Umbilical cord (tissue), 2 donors: ENCODE data around the gene ADCY9. TPM values are rescaled to one million over a fixed set of nuclear protein-coding genes. Genes with fewer than 3 reads are reported as not detected.
"Not testable (repeated sequence)": the region's sequence is repeated elsewhere in the genome, so short reads cannot be mapped to it uniquely, and the experiment has no call there.

Source experiments
- DNase-seq: peaks from one replicate; pipeline ENCODE4 v3.0.0-alpha.2; 2015; ENCODE audit warnings: low spot score
- total RNA-seq: library from RNA; depleted of rRNA; stranded (reverse); fragments of >200 nt; gene quantifications from one replicate; pipeline ENCODE4 v1.2.3, GENCODE V29; 2014; ENCODE audit warnings: low replicate concordance; ENCODE audit not compliant: insufficient read depth

The ADCY9 gene
- total RNA-seq, 1 donor from 2014 or later: 19.0 TPM

DNA sequence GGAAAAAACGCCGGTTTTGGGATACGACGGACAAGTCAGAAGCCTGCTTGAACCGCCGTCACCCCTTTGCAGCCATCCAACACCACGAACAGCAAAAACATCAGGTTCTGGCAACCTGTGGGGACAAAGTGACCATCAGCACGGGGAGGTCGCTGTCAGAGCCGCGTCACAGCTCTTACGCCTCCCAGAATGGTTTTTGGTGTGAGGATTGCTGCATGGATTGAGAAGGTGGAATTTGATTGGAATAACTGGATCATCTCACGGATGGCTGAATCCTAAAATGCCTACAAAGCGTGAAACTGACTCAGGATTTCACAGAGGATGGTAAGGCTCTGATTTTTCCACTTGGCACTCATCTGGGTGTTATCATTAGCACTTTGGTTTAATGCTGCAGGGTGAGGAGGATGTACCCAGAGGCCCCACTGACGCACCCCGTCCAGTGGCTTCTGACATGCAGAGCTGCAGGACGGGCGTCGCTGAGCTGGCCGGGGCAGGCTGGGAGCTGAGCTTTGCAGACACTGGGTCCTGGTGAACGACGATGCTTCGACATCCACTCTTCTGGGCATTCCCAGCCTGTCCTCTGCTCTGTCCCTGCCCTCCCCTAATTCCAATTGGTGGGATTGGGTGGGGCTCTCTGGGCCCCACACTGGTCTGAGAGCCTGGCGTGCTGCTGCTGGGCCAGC is 162.4 kb downstream of the ADCY9 start:
- peak; percentile 50 for DNase-seq

DNA sequence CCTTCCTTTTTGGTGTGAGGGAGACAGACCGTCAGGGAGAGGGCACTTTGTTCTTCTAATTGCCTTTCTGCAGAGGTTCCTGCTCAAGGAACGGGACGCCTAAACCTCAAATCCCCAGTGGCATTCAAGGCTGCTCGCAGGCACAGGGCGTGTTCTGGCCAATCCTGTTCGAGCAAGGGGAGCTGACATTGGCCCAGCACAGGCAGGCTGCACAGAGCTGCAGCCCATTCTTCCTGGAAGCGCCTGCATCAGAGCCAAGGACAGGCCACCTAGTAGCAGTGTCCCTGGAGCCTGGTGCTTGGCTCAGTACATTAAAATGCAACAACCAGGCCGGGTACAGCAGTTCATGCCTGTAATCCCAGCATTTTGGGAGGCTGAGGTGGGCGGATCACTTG is 163.5 kb downstream of the ADCY9 start:
- peak; percentile 77 for DNase-seq

DNA sequence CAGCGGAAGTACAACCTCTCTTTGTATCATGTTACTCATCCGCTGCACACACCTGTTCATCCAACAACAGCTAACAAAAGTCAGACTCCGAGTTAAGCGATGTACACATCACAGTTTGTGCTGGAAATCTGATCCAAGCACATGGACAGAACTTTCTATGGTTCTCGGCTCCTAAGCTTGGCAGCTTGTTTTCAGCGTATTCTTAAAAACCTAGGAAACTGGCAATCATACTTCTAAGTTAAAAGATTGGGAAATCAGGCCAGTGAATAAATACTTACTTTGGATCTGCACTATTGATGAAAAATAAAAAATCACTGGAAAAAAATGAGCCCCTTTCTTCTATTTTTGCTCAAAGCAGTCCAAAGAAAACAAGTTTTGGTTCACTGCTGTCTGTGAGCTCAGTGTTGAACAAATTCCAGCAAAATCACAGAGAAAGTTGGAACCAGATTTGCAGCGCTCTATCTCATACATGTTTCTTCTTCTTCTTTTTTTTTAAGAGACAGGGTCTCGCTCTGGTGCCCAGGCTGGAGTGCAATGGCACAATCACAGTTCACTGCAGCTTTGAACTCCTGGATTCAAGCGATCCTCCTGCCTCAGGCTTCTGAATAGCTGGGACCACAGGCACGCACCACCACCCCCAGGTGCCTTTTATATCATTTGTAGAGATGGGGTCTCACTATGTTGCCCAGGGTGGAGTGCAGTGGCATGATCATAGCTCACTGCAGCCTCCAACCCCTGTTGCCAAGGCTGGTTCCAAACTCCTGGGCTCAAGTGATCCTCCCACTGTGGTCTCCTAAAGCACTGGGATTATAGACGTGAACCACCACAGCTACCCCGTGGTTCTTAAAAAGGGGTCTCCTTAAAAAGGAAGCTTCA is 164.1 kb downstream of the ADCY9 start:
- DNase-seq: peak; percentile 79

DNA sequence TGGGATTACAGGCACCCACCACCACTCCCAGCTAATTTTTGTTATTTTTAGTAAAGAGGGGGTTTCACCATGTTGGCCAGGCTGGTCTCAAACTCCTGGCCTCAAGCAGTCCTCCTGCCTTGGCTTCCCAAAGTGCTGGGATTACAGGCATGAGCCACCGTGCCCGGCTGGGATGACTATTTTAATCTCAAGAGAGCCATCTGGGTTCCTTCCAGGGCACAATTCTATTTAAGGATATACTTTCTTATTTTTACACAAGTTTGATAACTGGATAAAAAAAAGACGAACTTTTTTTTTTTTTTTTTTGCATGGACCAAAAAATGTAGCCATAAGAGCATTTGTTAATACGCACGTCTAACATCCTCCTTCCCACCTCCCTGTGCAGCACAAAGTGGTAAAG is 164.9 kb downstream of the ADCY9 start:
- DNase-seq: peak; percentile 51

DNA sequence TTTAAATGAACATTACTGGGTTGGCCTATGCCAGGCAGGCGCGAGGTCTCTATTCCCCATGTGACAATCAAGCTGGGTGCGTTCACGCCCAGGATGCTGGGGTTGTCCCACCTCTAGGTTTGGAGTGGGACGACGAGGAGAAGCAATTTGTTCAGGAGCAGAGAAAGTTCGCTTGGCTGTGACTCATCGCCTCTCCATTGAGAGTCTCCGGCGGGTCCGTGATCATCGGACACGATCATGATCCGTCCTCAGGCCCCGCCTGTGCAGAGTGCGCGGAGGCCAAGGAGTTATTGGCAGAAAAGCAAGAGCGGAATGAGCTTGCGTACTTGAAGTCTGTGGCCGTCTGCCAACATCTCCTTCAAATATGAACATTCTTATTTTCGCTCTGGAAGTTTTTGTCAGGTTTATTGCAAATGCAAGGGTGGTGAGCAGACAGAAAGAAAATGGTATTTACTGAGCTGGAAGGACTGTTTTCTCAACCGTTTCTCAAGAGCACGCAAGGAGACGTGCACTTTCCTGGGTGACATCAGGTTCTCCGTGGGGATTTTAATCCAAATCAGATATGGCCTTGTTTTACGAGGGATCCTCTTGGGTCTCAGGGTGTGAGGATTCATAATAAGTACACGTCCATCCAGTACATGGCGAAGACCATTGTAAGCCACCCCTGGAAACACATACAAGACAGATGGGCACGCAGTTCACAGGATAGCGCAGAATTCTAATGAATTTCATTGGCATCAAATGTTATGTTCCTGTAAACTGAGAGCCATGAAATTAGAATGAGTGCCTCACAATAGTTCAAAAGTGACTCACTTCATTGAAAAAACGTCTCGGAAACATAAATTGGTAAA is 165.7 kb downstream of the ADCY9 start:
- DNase-seq: peak; percentile 99

DNA sequence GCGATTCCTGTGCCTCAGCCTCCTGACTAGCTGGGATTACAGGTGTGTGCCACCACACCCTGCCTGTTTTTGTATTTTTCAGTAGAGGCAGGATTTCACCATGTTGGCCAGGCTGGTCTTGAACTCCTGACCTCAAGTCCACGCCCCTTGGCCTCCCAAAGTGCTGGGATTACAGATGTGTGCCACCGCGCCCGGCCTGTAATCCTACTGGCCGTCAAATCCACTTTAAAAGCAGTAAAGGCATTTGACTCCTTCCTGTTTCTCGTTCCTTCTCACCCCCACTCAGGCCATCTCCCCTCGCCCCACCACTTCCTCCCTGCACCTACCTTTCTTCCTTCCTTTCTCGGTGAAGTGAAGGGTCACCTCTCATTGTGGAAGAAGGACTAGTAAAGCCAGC is 166.3 kb downstream of the ADCY9 start:
- no peak for DNase-seq

DNA sequence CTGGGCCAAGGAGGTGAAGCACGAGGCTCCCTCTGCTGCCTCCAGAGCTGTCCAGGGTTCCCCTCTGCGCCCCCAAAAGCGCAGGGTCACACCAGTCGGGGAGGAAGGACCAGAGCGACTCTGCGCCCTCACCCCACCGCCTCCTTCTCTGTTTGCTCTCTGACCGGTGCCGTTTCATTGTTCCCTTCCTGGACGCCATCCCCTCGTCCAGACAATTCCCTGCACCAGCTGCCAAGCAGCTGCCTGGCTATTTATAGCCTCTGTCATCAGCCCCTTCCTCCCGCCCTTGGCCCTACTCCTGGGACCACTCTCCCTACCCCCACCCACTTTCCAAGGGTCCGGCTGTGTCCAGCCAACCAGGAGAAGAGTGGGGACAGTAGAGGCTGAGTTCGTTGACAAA is 167.0 kb downstream of the ADCY9 start:
- no peak for DNase-seq

DNA sequence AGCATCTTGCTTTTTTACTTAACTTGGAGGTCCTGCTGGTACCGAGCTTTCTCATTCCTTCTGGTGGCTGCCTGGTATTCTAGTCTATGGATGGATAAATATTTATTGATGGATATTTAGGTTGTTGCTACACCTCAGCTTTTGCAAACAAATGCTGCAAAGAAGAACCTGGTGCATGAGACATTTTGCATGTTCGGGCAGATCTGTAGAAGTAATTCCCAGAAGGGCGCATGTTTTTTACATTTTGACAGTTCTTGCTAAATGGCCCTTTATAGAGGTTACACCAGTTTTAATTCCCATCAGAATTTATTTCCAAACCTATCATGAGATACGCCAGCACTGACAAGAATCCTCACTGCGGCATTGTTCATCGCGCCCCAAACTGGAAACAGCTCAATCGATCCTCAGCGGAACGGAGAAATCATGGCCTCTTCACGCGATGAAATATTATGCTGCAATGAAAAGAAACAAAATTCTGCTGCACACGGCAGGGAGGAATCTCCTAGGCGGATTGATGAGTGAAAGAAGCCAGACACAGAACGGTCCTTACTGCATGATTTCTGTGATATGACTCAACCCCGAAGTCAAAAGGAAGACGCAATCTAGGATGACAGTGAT is 167.8 kb downstream of the ADCY9 start:
- no peak for DNase-seq

DNA sequence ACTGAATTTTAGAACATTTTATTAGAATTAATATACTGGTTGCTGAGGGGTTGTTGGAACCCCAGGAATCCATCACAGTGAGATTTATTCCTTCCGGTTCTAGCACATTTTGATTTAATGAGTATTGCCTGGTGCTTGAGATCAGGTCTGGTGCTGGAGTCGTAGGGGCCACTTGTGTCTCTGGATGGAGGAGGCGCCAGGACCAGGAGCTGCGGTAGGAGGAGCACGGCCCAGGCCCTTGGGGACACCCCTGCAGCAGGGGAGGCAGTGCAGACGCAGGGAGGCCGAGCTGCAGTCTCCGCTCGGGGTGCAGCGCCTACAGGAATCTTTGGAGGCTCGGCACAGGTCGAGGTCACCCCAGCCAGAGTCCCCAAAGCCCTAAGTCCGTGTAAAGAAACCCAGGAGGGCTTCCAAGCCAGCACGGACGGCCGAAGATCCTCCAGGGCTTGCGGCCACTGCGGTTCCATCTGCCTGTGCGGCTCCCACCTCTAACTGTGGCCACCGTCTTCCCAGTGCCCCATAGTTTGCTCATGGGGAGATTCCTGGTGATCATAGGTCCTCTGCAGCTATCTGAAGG is 169.6 kb downstream of the ADCY9 start:
- no peak for DNase-seq

DNA sequence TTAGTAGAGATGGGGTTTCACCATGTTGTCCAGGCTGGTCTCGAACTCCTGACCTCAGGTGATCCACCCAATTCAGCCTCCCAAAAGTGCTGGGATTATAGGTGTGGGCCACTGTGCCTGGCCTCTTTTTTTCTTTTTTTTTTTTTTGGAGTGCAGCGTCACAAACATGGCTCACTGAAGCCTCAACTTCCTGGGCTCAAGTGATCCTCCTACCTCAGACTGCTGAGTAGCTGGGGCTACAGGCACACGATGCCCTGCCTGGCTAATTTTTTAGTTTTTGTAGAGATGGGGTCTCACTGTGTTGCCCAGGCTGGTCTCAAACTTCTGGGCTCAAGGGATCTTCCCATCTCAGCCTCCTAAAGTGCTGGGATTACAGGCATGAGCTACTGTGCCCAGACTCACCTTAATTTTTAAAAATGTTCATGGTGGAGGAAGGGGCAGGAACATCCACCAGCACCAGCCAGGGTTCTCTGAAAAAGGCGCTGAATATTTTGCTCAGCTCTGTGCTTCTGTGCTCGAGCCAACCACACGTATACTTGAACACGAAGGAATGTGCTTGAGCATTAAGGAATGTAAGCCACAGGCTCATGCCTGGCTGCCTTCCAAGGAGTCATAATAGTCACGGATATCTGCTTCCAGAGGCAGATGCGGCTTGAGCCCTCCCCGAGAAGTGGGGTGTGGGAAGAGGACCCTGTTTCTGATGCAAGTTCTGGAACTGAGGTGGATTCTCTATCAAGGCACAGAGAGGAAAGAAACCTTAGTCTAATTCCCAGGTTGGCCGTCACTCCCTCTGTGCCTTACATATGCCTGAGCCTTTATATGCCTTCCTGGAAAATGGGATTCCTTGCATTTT is 170.3 kb downstream of the ADCY9 start:
- peak; percentile 96 for DNase-seq

DNA sequence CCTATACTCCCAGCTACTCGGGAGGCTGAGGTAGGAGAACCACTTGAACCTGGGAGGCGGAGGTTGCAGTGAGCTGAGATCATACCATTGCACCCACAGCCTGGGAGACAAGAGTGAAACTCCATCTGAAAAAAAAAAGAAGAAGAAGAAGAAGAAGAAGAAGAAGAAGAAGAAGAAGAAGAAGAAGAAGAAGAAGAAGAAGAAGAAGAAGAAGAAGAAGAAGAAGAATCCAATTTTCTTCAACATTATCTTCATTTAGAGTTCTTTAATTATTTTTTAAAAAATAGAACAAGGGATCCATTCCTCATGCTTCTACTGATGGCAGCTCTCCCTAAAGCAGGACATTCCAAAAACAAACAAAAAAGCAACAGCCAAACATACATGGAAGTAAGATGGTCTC is 171.8 kb downstream of the ADCY9 start:
- not testable (repeated sequence) for DNase-seq

DNA sequence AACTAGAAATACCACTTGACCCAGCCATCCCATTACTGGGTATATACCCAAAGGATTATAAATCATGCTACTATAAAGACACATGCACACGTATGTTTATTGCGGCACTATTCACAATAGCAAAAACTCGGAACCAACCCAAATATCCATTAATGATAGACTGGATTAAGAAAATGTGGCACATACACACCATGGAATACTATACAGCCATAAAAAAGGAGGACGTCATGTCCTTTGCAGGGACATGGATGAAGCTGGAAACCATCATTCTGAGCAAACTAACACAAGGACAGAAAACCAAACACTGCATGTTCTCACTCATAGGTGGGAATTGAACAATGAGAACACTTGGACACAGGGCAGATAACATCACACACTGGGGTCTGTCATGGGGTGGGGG is 174.1 kb downstream of the ADCY9 start:
- DNase-seq: not testable (repeated sequence)

DNA sequence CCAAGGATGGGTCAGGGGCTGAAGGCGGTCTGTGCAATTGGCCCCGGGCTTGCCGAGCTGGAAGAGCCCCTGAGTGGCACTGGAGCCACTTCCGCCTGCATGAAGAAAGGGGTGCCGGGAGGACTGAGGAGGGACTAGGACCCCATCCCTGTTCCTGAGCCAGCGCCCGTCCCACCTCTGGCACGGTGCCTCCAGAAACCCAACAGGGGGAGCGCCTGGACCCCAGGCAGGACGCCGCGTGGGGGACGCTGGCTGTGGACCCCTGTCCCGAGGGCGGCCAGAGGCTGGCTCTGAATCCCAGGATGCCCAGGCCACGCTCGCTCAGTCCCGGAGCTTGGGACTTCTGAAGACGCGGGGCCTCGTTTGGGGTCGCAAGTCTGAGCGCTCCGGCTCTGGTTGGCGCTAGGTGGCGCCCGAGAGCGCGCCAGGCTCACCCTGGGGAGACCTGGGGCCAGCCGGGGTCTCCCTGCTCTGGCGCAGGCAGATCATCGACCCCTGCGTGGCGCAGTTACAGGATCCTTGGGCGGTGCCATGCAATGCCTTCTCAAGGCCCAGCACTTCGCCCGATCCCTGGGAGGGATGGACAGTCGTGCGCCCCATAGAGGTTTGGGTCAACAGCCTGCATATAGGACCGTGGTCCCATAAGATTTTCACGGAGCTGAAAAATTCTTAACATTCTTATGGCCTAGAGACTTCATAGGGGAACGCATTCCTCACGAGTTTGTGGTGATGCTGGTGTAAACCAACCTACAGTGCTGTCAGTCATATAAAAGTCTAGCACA is 177.2 kb downstream of the ADCY9 start:
- DNase-seq: peak; percentile 81

DNA sequence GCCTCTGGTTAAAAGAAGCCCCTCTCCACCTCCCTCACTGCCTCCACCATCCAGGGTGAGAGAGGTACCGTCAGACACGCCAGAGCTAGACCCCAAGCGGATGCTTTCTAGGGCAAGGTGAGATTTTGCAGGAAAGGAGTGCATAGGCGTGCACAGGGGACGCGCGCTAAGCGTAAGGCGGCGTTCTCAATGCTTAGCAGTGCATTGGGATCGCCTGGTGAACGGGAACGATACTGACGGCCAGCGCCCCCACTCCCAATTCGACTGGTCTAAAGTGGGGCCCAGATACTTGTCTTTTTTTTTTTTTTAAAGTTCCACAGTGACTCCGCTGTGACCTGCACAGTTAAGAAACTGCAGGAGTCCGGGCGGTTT is 177.8 kb downstream of the ADCY9 start:
- DNase-seq: no peak

DNA sequence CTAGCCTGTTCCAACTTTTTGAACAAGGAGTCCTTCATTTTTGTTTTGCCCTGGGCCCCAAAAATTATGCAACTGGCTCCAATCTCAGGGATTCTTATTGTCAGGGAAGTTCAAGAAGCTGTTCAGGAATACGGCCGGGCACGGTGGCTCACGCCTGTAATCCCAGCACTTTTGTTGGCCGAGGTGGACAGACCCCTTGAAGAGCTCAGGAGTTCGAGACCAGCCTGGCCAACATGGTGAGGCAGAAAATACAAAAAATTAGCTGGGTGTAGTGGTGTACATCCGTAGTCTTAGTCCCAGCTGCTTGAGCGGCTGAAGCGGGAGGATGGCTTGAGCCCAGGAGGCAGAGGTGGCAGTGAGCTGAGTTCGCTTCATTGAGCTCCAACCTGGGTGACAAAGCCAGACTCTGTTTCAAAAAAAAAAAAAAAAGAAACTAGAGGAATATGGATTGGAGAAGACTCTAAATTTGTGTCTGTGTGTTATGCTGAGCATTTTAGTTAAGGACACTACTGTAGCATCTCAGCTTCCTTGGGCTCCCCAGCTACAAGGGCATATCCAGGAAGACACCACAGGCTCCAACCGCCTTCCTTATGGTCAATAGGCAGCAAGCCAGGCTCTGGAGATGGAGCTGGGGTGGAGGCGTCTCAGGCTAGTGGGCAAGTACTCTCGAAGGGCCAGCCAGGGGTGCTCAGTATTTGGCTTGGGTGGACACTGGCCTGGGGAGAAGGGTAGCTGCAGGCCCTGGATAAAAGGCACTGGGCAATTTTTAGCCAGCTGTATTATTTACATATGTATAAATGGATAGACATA is 179.0 kb downstream of the ADCY9 start:
- DNase-seq: no peak

DNA sequence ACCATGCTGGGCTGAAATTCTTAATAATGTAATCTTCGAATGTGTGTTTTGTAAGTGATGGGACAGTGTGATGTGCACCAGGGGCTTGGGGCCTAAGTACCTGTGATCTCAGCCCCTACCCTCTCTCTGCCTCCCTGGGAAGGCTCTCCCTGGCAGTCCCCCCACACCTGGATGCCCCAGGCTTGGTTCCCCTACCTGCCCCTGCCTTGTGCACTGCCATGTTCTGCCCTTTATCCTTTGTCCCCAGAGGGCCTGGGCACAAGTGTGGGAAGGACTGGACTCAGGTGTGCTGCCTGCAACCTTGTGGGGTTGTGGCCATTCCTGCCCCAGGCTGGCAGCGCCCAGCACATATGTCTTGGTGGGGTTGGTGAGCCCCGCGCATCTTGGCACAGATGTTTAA is 180.3 kb downstream of the ADCY9 start:
- DNase-seq: no peak

DNA sequence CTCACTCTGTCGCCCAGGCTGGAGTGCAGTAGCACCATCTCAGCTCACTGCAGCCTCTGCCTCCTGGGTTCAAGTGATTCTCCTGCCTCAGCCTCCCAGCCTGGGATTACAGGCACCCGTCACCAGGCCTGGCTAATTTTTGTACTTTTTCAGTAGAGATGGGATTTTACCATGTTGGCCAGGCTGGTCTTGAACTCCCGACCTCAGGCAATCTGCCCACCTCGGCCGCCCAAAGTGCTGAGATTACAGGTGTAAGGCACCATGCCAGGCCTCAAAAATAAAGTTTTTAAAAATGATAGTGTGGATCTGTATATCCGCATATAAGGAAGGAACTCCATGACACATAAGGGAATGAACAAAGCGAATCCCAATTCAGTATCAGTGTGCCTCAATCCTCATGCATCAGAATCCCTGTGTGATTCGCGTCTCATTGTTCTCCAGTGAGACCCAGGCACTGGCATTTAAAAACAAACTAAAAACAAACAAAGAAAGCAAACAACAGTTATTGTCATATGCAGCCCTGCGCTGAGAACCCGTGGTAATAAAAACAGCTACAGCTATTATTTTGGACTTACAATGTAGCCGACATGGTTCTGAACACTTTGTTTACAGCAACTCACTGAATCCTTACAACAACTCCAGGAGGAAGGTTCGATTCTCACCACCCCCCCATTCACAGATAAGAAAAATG is 181.6 kb downstream of the ADCY9 start:
- DNase-seq: no peak

DNA sequence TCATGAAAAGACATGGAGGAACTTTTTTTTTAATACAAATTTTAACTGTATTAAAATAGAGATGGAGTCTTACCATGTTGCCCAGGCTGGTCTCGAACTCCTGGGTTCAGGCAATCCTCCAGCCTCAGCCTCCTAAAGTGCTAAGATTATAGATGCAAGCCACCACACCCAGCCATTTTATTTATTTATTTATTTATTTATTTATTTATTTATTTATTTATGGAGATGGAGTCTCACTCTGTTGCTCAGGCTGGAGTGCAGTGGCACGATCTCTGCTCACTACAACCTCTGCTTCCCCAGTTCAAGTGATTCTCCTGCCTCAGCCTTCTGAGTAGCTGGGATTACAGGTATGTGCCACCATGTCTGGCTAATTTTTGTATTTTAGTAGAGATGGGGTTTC is 189.1 kb downstream of the ADCY9 start:
- DNase-seq: not testable (repeated sequence)
